ENCODE results near the gene SLC9C2. TPM values are rescaled to one million over a fixed set of nuclear protein-coding genes. Genes with fewer than 3 reads are reported as not detected.

SLC9C2 gene
- total RNA-seq, 1 experiment from 2014 or later = not detected

GRCh38 chr1:173536223-173536622 lies 66.6 kb downstream of the SLC9C2 start:
- H3K36me3 Mint-ChIP-seq = no peaks in the 10 kb centered on the region
- H3K4me1 Mint-ChIP-seq = peaks cover 12% of the 10 kb centered on the region
- DNase-seq (ENCODE audit: low spot score) (no peak), ATAC-seq (no peak)
- TF ChIP-seq ZNF317 (CRISPR knock-in tag; IDR thresholded peaks at IDR 0.05; ENCODE audit: borderline replicate concordance, low read depth) = no peak
- no peak for TF ChIP-seq TEAD4 (CRISPR knock-in tag; IDR thresholded peaks at IDR 0.05)
- TF ChIP-seq, protein P1, sequence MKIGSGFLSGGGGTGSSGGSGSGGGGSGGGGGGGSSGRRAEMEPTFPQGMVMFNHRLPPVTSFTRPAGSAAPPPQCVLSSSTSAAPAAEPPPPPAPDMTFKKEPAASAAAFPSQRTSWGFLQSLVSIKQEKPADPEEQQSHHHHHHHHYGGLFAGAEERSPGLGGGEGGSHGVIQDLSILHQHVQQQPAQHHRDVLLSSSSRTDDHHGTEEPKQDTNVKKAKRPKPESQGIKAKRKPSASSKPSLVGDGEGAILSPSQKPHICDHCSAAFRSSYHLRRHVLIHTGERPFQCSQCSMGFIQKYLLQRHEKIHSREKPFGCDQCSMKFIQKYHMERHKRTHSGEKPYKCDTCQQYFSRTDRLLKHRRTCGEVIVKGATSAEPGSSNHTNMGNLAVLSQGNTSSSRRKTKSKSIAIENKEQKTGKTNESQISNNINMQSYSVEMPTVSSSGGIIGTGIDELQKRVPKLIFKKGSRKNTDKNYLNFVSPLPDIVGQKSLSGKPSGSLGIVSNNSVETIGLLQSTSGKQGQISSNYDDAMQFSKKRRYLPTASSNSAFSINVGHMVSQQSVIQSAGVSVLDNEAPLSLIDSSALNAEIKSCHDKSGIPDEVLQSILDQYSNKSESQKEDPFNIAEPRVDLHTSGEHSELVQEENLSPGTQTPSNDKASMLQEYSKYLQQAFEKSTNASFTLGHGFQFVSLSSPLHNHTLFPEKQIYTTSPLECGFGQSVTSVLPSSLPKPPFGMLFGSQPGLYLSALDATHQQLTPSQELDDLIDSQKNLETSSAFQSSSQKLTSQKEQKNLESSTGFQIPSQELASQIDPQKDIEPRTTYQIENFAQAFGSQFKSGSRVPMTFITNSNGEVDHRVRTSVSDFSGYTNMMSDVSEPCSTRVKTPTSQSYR (CRISPR knock-in tag; IDR thresholded peaks at IDR 0.05) = no peak
- no peak for TF ChIP-seq GRHL2 (CRISPR knock-in tag; IDR thresholded peaks at IDR 0.05; ENCODE audit: insufficient replicate concordance, severe bottlenecking)
- no peak for TF ChIP-seq GTF2I (CRISPR knock-in tag; conservative IDR thresholded peaks at IDR 0.05)
- TF ChIP-seq ARID4B (CRISPR knock-in tag; IDR thresholded peaks at IDR 0.05; ENCODE audit: borderline replicate concordance) = no peak
- no peak for TF ChIP-seq ELF4 (CRISPR knock-in tag; IDR thresholded peaks at IDR 0.05; ENCODE audit: low read depth)
- TF ChIP-seq, protein P2, sequence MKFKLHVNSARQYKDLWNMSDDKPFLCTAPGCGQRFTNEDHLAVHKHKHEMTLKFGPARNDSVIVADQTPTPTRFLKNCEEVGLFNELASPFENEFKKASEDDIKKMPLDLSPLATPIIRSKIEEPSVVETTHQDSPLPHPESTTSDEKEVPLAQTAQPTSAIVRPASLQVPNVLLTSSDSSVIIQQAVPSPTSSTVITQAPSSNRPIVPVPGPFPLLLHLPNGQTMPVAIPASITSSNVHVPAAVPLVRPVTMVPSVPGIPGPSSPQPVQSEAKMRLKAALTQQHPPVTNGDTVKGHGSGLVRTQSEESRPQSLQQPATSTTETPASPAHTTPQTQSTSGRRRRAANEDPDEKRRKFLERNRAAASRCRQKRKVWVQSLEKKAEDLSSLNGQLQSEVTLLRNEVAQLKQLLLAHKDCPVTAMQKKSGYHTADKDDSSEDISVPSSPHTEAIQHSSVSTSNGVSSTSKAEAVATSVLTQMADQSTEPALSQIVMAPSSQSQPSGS (CRISPR knock-in tag; IDR thresholded peaks at IDR 0.05; ENCODE audit: borderline replicate concordance, low read depth) = no peak
- TF ChIP-seq, protein P3, sequence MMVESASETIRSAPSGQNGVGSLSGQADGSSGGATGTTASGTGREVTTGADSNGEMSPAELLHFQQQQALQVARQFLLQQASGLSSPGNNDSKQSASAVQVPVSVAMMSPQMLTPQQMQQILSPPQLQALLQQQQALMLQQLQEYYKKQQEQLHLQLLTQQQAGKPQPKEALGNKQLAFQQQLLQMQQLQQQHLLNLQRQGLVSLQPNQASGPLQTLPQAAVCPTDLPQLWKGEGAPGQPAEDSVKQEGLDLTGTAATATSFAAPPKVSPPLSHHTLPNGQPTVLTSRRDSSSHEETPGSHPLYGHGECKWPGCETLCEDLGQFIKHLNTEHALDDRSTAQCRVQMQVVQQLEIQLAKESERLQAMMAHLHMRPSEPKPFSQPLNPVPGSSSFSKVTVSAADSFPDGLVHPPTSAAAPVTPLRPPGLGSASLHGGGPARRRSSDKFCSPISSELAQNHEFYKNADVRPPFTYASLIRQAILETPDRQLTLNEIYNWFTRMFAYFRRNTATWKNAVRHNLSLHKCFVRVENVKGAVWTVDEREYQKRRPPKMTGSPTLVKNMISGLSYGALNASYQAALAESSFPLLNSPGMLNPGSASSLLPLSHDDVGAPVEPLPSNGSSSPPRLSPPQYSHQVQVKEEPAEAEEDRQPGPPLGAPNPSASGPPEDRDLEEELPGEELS (CRISPR knock-in tag; IDR thresholded peaks at IDR 0.05) = no peak
- TF ChIP-seq STAT6 (CRISPR knock-in tag; conservative IDR thresholded peaks at IDR 0.05; ENCODE audit: low read depth) = no peak
- TF ChIP-seq ZNF425 (CRISPR knock-in tag; conservative IDR thresholded peaks at IDR 0.05) = no peak
- TF ChIP-seq KAT7 (CRISPR knock-in tag; IDR thresholded peaks at IDR 0.05; ENCODE audit: borderline replicate concordance) = no peak
- no peak for TF ChIP-seq SMAD4 (CRISPR knock-in tag; IDR thresholded peaks at IDR 0.05)
- no peak for TF ChIP-seq ZNF232 (CRISPR knock-in tag; IDR thresholded peaks at IDR 0.05)
- TF ChIP-seq RELA (CRISPR knock-in tag; IDR thresholded peaks at IDR 0.05; ENCODE audit: borderline replicate concordance) = no peak
- POLR2A ChIA-PET = no interaction called here
- peaks cover 5% of the 10 kb centered on the region for H3K9me3 Mint-ChIP-seq
- H3K27me3 Mint-ChIP-seq (ENCODE audit: low read depth) = no peaks in the 10 kb centered on the region
- H3K4me3 Mint-ChIP-seq = no peak overlapping the region
- no peak overlapping the region for H3K27ac Mint-ChIP-seq
- CTCF ChIA-PET = interaction anchor here (1.1 kb wide), 1 partner anchor 133 kb away, joined by 3 read pairs; no protein-coding TSS in a partner anchor
